HepG2 (cell line): ENCODE measurements around the gene DBNDD1. TPM values are rescaled to one million over a fixed set of nuclear protein-coding genes. Genes with fewer than 3 reads are reported as not detected.

ENCODE experiments used
- CAMTA2 ChIP-seq: sonication (generic); formaldehyde crosslinking; IDR thresholded peaks from 2 replicates; pipeline ENCODE4 v1.4.0; 2020; ENCODE audit warnings: mild to moderate bottlenecking, missing genetic modification reagents, borderline replicate concordance
- E2F5 ChIP-seq: sonication (generic); formaldehyde crosslinking; conservative IDR thresholded peaks from 2 replicates; pipeline ENCODE4 v1.4.0; 2020; ENCODE audit warnings: missing genetic modification reagents
- GATAD2A ChIP-seq: IDR thresholded peaks from 2 replicates; pipeline ENCODE4 v1.6.1; 2016
- NR2F6 ChIP-seq, 2 experiments: IDR thresholded peaks; 2 replicates each; pipeline ENCODE4 v1.6.1; 2016; ENCODE audit warnings: antibody characterized with exemption in 1 of 2, mild to moderate bottlenecking in 1 of 2
- RNF219 ChIP-seq: sonication (generic); formaldehyde crosslinking; IDR thresholded peaks from 2 replicates; pipeline ENCODE4 v1.5.0; 2020; ENCODE audit warnings: mild to moderate bottlenecking, missing genetic modification reagents
- SCMH1 ChIP-seq: sonication (generic); formaldehyde crosslinking; IDR thresholded peaks from 2 replicates; pipeline ENCODE4 v1.9.0; 2021; ENCODE audit warnings: missing genetic modification reagents, mild to moderate bottlenecking, borderline replicate concordance
- TP53 ChIP-seq: sonication (generic); formaldehyde crosslinking; conservative IDR thresholded peaks from 2 replicates; pipeline ENCODE4 v1.4.0; 2020; ENCODE audit warnings: missing genetic modification reagents
- ZFP36 ChIP-seq: fragments of 150-350 bp; IDR thresholded peaks from 2 replicates; pipeline ENCODE4 v1.6.1; 2018; ENCODE audit warnings: borderline replicate concordance, low read length, low read depth; ENCODE audit not compliant: partially characterized antibody
- ZNF556 ChIP-seq: sonication (generic); formaldehyde crosslinking; IDR thresholded peaks from 2 replicates; pipeline ENCODE4 v1.4.0; 2020; ENCODE audit warnings: mild to moderate bottlenecking, missing genetic modification reagents, borderline replicate concordance
- ZNF616 ChIP-seq: sonication (generic); formaldehyde crosslinking; IDR thresholded peaks from 2 replicates; pipeline ENCODE4 v1.5.0; 2020; ENCODE audit warnings: low read depth, mild to moderate bottlenecking, missing genetic modification reagents
- polyA plus RNA-seq, 8 experiments: library from polyadenylated mRNA; depleted of rRNA in 3 of 8; stranded (reverse) in 7 of 8; unstranded in 1 of 8; fragments of >200 nt; fragmentation: Illumina TruSeq in 4 of 8; extraction: Trizol in 4 of 8; gene quantifications; 2 replicates each; pipeline versions ENCODE4 v1.2.1 to v1.2.3, GENCODE V29; 2011 to 2016; ENCODE audit warnings: low read depth in 4 of 8, missing spikeins in 1 of 8, mixed read lengths in 1 of 8; ENCODE audit not compliant: insufficient read depth in 1 of 8
- total RNA-seq, 5 experiments: library from RNA; depleted of rRNA; stranded (reverse); fragments of >200 nt; fragmentation: Illumina TruSeq; extraction: Trizol; gene quantifications; 2 replicates each; pipeline ENCODE4 v1.2.3, GENCODE V29; 2016; ENCODE audit warnings: low read depth in 1 of 5
- TF ChIP-seq, protein P1 (sequence below): sonication (generic); formaldehyde crosslinking; IDR thresholded peaks from 2 replicates; pipeline ENCODE4 v1.4.0; 2020; ENCODE audit warnings: mild to moderate bottlenecking, missing genetic modification reagents
- TF ChIP-seq, protein P2 (sequence below): sonication (generic); formaldehyde crosslinking; IDR thresholded peaks from 2 replicates; pipeline ENCODE4 v1.5.0; 2020; ENCODE audit warnings: mild to moderate bottlenecking, missing genetic modification reagents
- TF ChIP-seq, protein P3 (sequence below): sonication (generic); formaldehyde crosslinking; IDR thresholded peaks from 2 replicates; pipeline ENCODE4 v1.9.0; 2021; ENCODE audit warnings: missing genetic modification reagents, borderline replicate concordance

The DBNDD1 gene
- total and polyA plus RNA-seq, 2 of the 13 experiments (the other 11 are each of a cell fraction or from before 2014, with no cell fraction given), result 17.0 to 40.4 TPM

DNA sequence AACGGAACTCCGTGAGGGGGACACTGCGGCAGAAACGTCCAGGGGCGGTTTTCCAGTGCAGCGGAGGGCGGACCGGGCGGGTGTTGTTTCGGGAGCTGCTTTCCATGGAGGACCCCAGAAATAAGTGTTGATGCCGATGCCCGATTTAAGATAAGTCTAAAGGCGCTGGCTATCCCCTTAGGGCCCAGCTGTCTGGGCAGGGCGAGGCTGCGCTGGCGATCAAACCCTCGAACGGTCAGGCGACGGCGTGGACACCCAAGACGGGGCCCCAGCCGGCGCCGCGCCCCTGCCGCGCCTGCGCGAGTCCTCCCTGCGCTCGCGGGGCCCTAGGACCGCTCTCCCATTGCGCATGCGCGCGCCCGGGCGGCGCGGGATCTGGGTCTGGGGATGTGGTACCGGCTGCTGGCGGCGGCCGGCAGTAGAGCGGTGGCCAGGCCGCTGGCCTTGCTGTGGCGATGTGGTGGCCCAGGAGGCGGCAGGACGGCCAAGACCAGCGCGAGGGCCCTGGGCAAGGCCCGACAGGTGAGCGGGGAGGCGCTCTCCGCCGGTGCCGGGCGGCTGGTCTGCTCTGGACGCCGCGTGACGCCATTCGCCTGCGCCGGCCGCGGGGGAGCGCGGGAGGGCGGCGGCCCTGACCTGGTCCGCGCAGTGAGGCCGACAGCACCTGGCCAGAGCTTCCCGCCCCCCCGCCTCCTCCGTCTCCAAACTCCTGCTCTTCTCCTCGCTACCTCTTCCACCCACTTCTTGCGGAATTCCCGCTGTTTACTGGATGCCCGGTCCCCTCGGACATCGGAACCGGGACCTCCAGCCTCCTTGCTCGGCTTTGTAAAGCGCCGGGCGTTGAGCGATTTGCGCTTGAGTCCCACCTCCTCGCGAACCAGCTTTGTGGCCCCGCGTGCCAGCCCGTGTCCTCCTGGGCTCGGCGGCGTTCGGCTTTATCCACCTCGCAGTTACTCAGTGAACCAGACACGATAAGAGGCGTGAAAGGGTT lies 46.7 kb downstream of the DBNDD1 start (continued):
- TF ChIP-seq, protein P1, sequence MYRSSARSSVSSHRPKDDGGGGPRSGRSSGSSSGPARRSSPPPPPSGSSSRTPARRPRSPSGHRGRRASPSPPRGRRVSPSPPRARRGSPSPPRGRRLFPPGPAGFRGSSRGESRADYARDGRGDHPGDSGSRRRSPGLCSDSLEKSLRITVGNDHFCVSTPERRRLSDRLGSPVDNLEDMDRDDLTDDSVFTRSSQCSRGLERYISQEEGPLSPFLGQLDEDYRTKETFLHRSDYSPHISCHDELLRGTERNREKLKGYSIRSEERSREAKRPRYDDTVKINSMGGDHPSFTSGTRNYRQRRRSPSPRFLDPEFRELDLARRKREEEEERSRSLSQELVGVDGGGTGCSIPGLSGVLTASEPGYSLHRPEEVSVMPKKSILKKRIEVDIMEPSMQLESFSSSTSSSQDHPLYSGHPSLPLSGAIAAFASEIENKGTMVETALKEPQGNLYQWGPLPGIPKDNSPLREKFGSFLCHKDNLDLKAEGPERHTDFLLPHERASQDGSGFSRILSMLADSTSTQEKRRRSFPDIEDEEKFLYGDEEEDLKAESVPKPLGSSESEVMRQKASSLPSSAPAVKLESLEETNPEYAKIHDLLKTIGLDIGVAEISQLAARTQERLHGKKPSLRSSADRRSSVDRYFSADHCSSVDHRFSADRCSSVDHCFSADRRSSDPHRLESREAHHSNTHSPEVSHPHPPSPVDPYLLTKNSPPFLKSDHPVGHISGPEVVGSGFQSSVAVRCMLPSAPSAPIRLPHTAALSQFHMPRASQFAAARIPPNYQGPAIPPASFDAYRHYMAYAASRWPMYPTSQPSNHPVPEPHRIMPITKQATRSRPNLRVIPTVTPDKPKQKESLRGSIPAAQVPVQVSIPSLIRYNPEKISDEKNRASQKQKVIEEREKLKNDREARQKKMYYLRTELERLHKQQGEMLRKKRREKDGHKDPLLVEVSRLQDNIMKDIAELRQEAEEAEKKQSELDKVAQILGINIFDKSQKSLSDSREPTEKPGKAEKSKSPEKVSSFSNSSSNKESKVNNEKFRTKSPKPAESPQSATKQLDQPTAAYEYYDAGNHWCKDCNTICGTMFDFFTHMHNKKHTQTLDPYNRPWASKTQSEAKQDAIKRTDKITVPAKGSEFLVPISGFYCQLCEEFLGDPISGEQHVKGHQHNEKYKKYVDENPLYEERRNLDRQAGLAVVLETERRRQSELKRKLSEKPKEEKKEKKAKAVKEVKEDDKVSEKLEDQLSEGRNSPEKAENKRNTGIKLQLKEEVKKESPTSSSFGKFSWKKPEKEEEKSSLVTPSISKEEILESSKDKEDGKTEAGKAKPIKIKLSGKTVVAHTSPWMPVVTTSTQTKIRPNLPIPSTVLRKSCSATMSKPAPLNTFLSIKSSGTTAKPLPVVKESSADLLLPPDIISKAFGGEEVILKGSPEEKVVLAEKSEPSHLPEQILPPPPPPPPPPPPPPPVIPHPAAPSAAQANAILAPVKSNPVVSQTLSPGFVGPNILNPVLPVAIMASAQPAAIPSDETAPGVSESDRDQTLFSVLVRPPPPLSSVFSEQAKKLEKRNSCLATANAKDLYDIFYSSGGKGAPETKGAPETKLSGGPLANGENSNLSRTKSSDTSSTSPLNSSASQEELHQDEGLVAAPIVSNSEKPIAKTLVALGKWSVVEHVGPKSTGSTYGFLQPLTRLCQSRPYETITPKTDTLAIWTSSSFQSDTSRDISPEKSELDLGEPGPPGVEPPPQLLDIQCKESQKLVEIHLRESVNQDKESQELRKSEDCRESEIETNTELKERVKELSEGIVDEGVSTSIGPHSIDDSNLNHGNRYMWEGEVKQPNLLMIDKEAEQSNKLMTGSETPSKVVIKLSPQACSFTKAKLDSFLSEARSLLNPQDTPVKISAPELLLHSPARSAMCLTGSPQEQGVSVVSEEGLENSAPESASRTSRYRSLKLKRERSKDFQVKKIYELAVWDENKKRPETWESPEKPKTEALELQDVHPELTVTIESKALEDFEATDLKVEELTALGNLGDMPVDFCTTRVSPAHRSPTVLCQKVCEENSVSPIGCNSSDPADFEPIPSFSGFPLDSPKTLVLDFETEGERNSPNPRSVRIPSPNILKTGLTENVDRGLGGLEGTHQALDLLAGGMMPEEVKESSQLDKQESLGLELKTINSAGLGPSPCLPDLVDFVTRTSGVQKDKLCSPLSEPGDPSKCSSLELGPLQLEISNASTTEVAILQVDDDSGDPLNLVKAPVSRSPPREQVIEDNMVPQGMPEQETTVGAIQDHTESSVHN (CRISPR knock-in tag), result peak; percentile 79; the same call in 1 of the 2 replicates
- peak; percentile 77 for TF ChIP-seq ZNF556
- no peak for TF ChIP-seq ZFP36
- TF ChIP-seq, protein P2, sequence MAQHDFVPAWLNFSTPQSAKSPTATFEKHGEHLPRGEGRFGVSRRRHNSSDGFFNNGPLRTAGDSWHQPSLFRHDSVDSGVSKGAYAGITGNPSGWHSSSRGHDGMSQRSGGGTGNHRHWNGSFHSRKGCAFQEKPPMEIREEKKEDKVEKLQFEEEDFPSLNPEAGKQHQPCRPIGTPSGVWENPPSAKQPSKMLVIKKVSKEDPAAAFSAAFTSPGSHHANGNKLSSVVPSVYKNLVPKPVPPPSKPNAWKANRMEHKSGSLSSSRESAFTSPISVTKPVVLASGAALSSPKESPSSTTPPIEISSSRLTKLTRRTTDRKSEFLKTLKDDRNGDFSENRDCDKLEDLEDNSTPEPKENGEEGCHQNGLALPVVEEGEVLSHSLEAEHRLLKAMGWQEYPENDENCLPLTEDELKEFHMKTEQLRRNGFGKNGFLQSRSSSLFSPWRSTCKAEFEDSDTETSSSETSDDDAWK (CRISPR knock-in tag), result no peak
- TF ChIP-seq NR2F6 (IDR thresholded peaks at IDR 0.05), result 0 out of 2 replicates have a peak, but pooled peaks have one; percentile 5
- TF ChIP-seq NR2F6 (CRISPR knock-in tag; IDR thresholded peaks at IDR 0.05), result peak; percentile 63; the same call in 1 of the 2 replicates
- peak; percentile 45 for TF ChIP-seq ZNF616 (CRISPR knock-in tag)
- no peak; the same call in 1 of the 2 replicates for TF ChIP-seq RNF219 (CRISPR knock-in tag)
- TF ChIP-seq TP53 (CRISPR knock-in tag), result peak; percentile 77; the same call in 1 of the 2 replicates
- TF ChIP-seq GATAD2A (CRISPR knock-in tag), result no peak
- peak; percentile 89 for TF ChIP-seq E2F5 (CRISPR knock-in tag)
- TF ChIP-seq, protein P3, sequence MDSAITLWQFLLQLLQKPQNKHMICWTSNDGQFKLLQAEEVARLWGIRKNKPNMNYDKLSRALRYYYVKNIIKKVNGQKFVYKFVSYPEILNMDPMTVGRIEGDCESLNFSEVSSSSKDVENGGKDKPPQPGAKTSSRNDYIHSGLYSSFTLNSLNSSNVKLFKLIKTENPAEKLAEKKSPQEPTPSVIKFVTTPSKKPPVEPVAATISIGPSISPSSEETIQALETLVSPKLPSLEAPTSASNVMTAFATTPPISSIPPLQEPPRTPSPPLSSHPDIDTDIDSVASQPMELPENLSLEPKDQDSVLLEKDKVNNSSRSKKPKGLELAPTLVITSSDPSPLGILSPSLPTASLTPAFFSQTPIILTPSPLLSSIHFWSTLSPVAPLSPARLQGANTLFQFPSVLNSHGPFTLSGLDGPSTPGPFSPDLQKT, result no peak
- TF ChIP-seq CAMTA2 (CRISPR knock-in tag), result peak; percentile 96
- no peak for TF ChIP-seq SCMH1 (CRISPR knock-in tag)
